Activated CD8-positive, alpha-beta T cell treated with anti-CD3 and anti-CD28 coated beads, Interleukin-2, amount 10 ng/mL, durations not matched to agents 7 days and 5 days (primary cell): ENCODE measurements around the gene LIN7B. TPM values are rescaled to one million over a fixed set of nuclear protein-coding genes. Genes with fewer than 3 reads are reported as not detected.

Experiments
- ATAC-seq: fragments of 150-1000 bp; cut with Tn5 transposase; one replicate; pipeline ENCODE4 v1.10.0; 2021; ENCODE audit warnings: moderate library complexity
- CTCF ChIA-PET: fragments of 350-600 bp; sonication (Branson Sonifier 250); formaldehyde crosslinking; loops from one replicate; lab custom pipeline; 2021; ENCODE audit warnings: antibody characterized with exemption; lab: Charles Lee
- POLR2A ChIA-PET: fragments of 350-600 bp; sonication (Branson Sonifier 250); formaldehyde crosslinking; loops from one replicate; lab custom pipeline; 2021; ENCODE audit warnings: antibody characterized with exemption; lab: Charles Lee
- DNase-seq: peaks from one replicate; pipeline ENCODE4 v3.0.0-alpha.2; 2020
- H3K27ac Mint-ChIP-seq: one replicate; pipeline ENCODE4 v1.8.0; 2021; ENCODE audit warnings: mild to moderate bottlenecking, mixed read lengths
- H3K27me3 Mint-ChIP-seq: one replicate; pipeline ENCODE4 v1.8.0; 2021; ENCODE audit warnings: low read depth, mixed read lengths
- H3K36me3 Mint-ChIP-seq: one replicate; pipeline ENCODE4 v1.8.0; 2021; ENCODE audit warnings: low read depth, mixed read lengths
- H3K4me1 Mint-ChIP-seq: one replicate; pipeline ENCODE4 v1.8.0; 2021; ENCODE audit warnings: low read depth, mixed read lengths
- H3K4me3 Mint-ChIP-seq: one replicate; pipeline ENCODE4 v1.8.0; 2021; ENCODE audit warnings: mild to moderate bottlenecking, mixed read lengths
- H3K9me3 Mint-ChIP-seq: one replicate; pipeline ENCODE4 v1.8.0; 2022; ENCODE audit warnings: mixed read lengths; ENCODE audit not compliant: insufficient read depth
- total RNA-seq, 2 experiments: library from RNA; stranded (reverse); gene quantifications; one replicate each; pipeline ENCODE4 v1.2.3, GENCODE V29; 2021

LIN7B gene
- total RNA-seq, 2 experiments from 2014 or later, result 3.7 to 6.3 TPM

- Mint-ChIP-seq H3K4me3 (no peak overlapping the region), H3K4me1 (peaks cover 9% of the 10 kb centered on the region), H3K27me3 (no peaks in the 10 kb centered on the region), H3K27ac (no peak overlapping the region), H3K9me3 (no peaks in the 10 kb centered on the region), H3K36me3 (peaks cover 8% of the 10 kb centered on the region)
- DNase-seq, result no peak
- POLR2A ChIA-PET, result no interaction called here
- no peak for ATAC-seq
- CTCF ChIA-PET, result interaction anchor here (1.8 to 3.2 kb wide), 2 partner anchors 16 to 118 kb away, joined by 4 to 10 read pairs; no protein-coding TSS in a partner anchor
These were observed 32.9 kb upstream of the LIN7B start for GRCh38 chr19:49081273-49081672.

GRCh38 chr19:49084206-49085019, 29.8 kb upstream of the LIN7B start:
- H3K4me3 Mint-ChIP-seq, result peak overlapping the region; percentile 98
- ATAC-seq (no peak), DNase-seq (no peak)
- peaks cover 27% of the 10 kb centered on the region for H3K36me3 Mint-ChIP-seq
- POLR2A ChIA-PET, result no interaction called here
- CTCF ChIA-PET, result interaction anchor here (1.3 to 3.2 kb wide), 3 partner anchors 10 to 85 kb away, joined by 3 to 10 read pairs (median 5); no protein-coding TSS in a partner anchor
- H3K27ac Mint-ChIP-seq, result peak overlapping the region; percentile 93
- peaks cover 25% of the 10 kb centered on the region for H3K4me1 Mint-ChIP-seq
- no peaks in the 10 kb centered on the region for H3K9me3 Mint-ChIP-seq
- H3K27me3 Mint-ChIP-seq, result no peaks in the 10 kb centered on the region

- no peaks in the 10 kb centered on the region for H3K27me3 Mint-ChIP-seq
- ChIA-PET CTCF (interaction anchor here (4.0 kb wide), 1 partner anchor 13 kb away, joined by 23 read pairs; no protein-coding TSS in a partner anchor), POLR2A (interaction anchor here (1.2 kb wide), 1 partner anchor 10 kb away, joined by 4 read pairs; no protein-coding TSS in a partner anchor)
- peaks cover 32% of the 10 kb centered on the region for H3K36me3 Mint-ChIP-seq
- H3K4me1 Mint-ChIP-seq, result peaks cover 26% of the 10 kb centered on the region
- ATAC-seq (peak; percentile 94), DNase-seq (peak; percentile 99)
- H3K4me3 Mint-ChIP-seq, result peak within 1 kb of the TSS; percentile 98
- H3K27ac Mint-ChIP-seq, result peak within 1 kb of the TSS; percentile 93
- no peaks in the 10 kb centered on the region for H3K9me3 Mint-ChIP-seq
These were observed 28.9 kb upstream of the LIN7B start, which contains the start of gene SNRNP70 for GRCh38 chr19:49085020-49085867. Gene SNRNP70, plus strand, starts transcription at chr19:49085451. Its CDS starts 964 bp downstream, at chr19:49086415.

- Mint-ChIP-seq H3K9me3 (no peaks in the 10 kb centered on the region), H3K27me3 (no peaks in the 10 kb centered on the region), H3K4me3 (peak overlapping the region; percentile 98), H3K36me3 (peaks cover 38% of the 10 kb centered on the region), H3K27ac (peak overlapping the region; percentile 93), H3K4me1 (peaks cover 31% of the 10 kb centered on the region)
- ChIA-PET CTCF (interaction anchor here (0.8 to 4.0 kb wide), 4 partner anchors 11 to 88 kb away, joined by 3 to 23 read pairs (median 5); partner anchors contain the start of gene LIN7B), POLR2A (interaction anchor here (1.2 kb wide), 1 partner anchor 9 kb away, joined by 4 read pairs; no protein-coding TSS in a partner anchor)
- DNase-seq (no peak), ATAC-seq (no peak)
These were observed 28.3 kb upstream of the LIN7B start for GRCh38 chr19:49085868-49086232.

- DNase-seq, result no peak
- H3K9me3 Mint-ChIP-seq, result no peaks in the 10 kb centered on the region
- no peak for ATAC-seq
- H3K4me3 Mint-ChIP-seq, result peak overlapping the region; percentile 98
- CTCF ChIA-PET, result interaction anchor here (0.8 to 4.0 kb wide), 4 partner anchors 11 to 89 kb away, joined by 3 to 23 read pairs (median 5); partner anchors contain the start of gene LIN7B
- H3K36me3 Mint-ChIP-seq, result peaks cover 40% of the 10 kb centered on the region
- POLR2A ChIA-PET, result interaction anchor here (1.2 kb wide), 1 partner anchor 9 kb away, joined by 4 read pairs; no protein-coding TSS in a partner anchor
- no peaks in the 10 kb centered on the region for H3K27me3 Mint-ChIP-seq
- peaks cover 35% of the 10 kb centered on the region for H3K4me1 Mint-ChIP-seq
- peak overlapping the region; percentile 93 for H3K27ac Mint-ChIP-seq
These were observed 27.9 kb upstream of the LIN7B start for GRCh38 chr19:49086296-49086695.

- H3K27me3 Mint-ChIP-seq, result no peaks in the 10 kb centered on the region
These were observed 22.7 kb upstream of the LIN7B start for GRCh38 chr19:49091391-49092038.

GRCh38 chr19:49092686-49093085, 21.5 kb upstream of the LIN7B start:
- ChIA-PET POLR2A (no interaction called here), CTCF (no interaction called here)
- DNase-seq (no peak), ATAC-seq (no peak)
- H3K36me3 Mint-ChIP-seq, result peaks cover 59% of the 10 kb centered on the region
- H3K9me3 Mint-ChIP-seq, result no peaks in the 10 kb centered on the region
- H3K27me3 Mint-ChIP-seq, result no peaks in the 10 kb centered on the region
- H3K4me3 Mint-ChIP-seq, result no peak overlapping the region
- H3K27ac Mint-ChIP-seq, result no peak overlapping the region
- H3K4me1 Mint-ChIP-seq, result peaks cover 34% of the 10 kb centered on the region

More at GRCh38 chr19:49091391-49092038, 22.7 kb upstream of the LIN7B start:
- ChIA-PET POLR2A (no interaction called here), CTCF (no interaction called here)
- ATAC-seq, result no peak
- H3K36me3 Mint-ChIP-seq, result peaks cover 58% of the 10 kb centered on the region
- H3K4me3 Mint-ChIP-seq, result no peak overlapping the region
- no peak for DNase-seq
- no peaks in the 10 kb centered on the region for H3K9me3 Mint-ChIP-seq
- peaks cover 30% of the 10 kb centered on the region for H3K4me1 Mint-ChIP-seq
- no peak overlapping the region for H3K27ac Mint-ChIP-seq

- H3K4me1 Mint-ChIP-seq, result peaks cover 37% of the 10 kb centered on the region
- H3K27me3 Mint-ChIP-seq, result no peaks in the 10 kb centered on the region
- POLR2A ChIA-PET, result interaction anchor here (1.4 kb wide), 1 partner anchor 9 kb away, joined by 4 read pairs; no protein-coding TSS in a partner anchor
- ATAC-seq, result no peak
- no peaks in the 10 kb centered on the region for H3K9me3 Mint-ChIP-seq
- no peak for DNase-seq
- CTCF ChIA-PET, result interaction anchor here (0.9 to 2.2 kb wide), 6 partner anchors 11 to 130 kb away, joined by 3 to 14 read pairs (median 4); partner anchors contain the start of genes LIN7B and RUVBL2
- H3K27ac Mint-ChIP-seq, result no peak overlapping the region
- H3K4me3 Mint-ChIP-seq, result no peak overlapping the region
- H3K36me3 Mint-ChIP-seq, result peaks cover 67% of the 10 kb centered on the region
These were observed 19.4 kb upstream of the LIN7B start for GRCh38 chr19:49094505-49095482.

- peak; percentile 85 for DNase-seq
- Mint-ChIP-seq H3K9me3 (no peaks in the 10 kb centered on the region), H3K27ac (peak overlapping the region; percentile 70), H3K4me1 (peaks cover 21% of the 10 kb centered on the region), H3K27me3 (no peaks in the 10 kb centered on the region), H3K36me3 (peaks cover 64% of the 10 kb centered on the region), H3K4me3 (no peak overlapping the region)
- ATAC-seq, result peak; percentile 87
- CTCF ChIA-PET, result interaction anchor here (0.6 to 5.0 kb wide), 46 partner anchors 9 to 373 kb away, joined by 3 to 94 read pairs (median 5); partner anchors contain the start of genes CGB7, GYS1, LIN7B and PPFIA3
- POLR2A ChIA-PET, result interaction anchor here (0.5 to 1.2 kb wide), 6 partner anchors 9 to 286 kb away, joined by 3 to 5 read pairs (median 3); no protein-coding TSS in a partner anchor
These were observed 16.5 kb upstream of the LIN7B start for GRCh38 chr19:49097453-49098288.
